IMR-90 (cell line): ENCODE results near the gene ADGRG2.

ENCODE experiments used
- CTCF ChIP-seq: conservative IDR thresholded peaks from 2 replicates; pipeline ENCODE4 v1.5.1; 2012; ENCODE audit warnings: mild to moderate bottlenecking, low read depth, low read length, improper control_type of control experiment
- MAZ ChIP-seq: IDR thresholded peaks from 2 replicates; pipeline ENCODE4 v1.6.1; 2012; ENCODE audit warnings: low read depth, mild to moderate bottlenecking, low read length, improper control_type of control experiment, moderate library complexity, borderline replicate concordance
- POLR2A ChIP-seq: IDR thresholded peaks from 2 replicates; pipeline ENCODE4 v1.6.1; 2012; ENCODE audit warnings: mild to moderate bottlenecking, low read depth, low read length
- RCOR1 ChIP-seq: IDR thresholded peaks from 2 replicates; pipeline ENCODE4 v1.6.1; 2012; ENCODE audit warnings: mild to moderate bottlenecking, low read length, improper control_type of control experiment; ENCODE audit not compliant: insufficient replicate concordance

- TF ChIP-seq CTCF (no peak), RCOR1 (no peak), POLR2A (no peak), MAZ (no peak)
These were observed 160.6 kb downstream of the ADGRG2 start for GRCh38 chrX:18961686-18962085.
